ENCODE data around the gene ADCY9. TPM values are rescaled to one million over a fixed set of nuclear protein-coding genes. Genes with fewer than 3 reads are reported as not detected.

Gene ADCY9
- total RNA-seq, 1 donor from 2014 or later = 1.3 TPM

GRCh38 chr16:4028144-4028543 is 88.1 kb downstream of the ADCY9 start:
- intact Hi-C loops (cut with micrococcal nuclease) = no loop called here
- POLR2A ChIA-PET = no interaction called here
- DNase-seq (no peak), ATAC-seq (ENCODE audit: low read depth) (no peak)
- CTCF ChIA-PET = no interaction called here
- Mint-ChIP-seq H3K27me3 (no peaks in the 10 kb centered on the region), H3K36me3 (ENCODE audit: low read depth) (no peaks in the 10 kb centered on the region), H3K9me3 (peaks cover 4% of the 10 kb centered on the region), H3K4me1 (peaks cover 10% of the 10 kb centered on the region), H3K27ac (no peak overlapping the region), H3K4me3 (no peak overlapping the region)
- no peak for TF ChIP-seq CTCF (IDR thresholded peaks at IDR 0.05)

- peaks cover 5% of the 10 kb centered on the region for H3K4me1 Mint-ChIP-seq
- no peak for DNase-seq
- POLR2A ChIA-PET = no interaction called here
- no peaks in the 10 kb centered on the region for H3K27me3 Mint-ChIP-seq
- H3K27ac Mint-ChIP-seq = no peak overlapping the region
- no peak for TF ChIP-seq CTCF (IDR thresholded peaks at IDR 0.05)
- peaks cover 4% of the 10 kb centered on the region for H3K9me3 Mint-ChIP-seq
- no peak for ATAC-seq (ENCODE audit: low read depth)
- intact Hi-C loops (cut with micrococcal nuclease) = no loop called here
- H3K36me3 Mint-ChIP-seq (ENCODE audit: low read depth) = no peaks in the 10 kb centered on the region
- CTCF ChIA-PET = no interaction called here
- no peak overlapping the region for H3K4me3 Mint-ChIP-seq
Observed at GRCh38 chr16:4026854-4027253, 89.4 kb downstream of the ADCY9 start.

- intact Hi-C loops (cut with micrococcal nuclease) = no loop called here
- DNase-seq = no peak
- CTCF ChIA-PET = no interaction called here
- Mint-ChIP-seq H3K27ac (no peak overlapping the region), H3K36me3 (ENCODE audit: low read depth) (no peaks in the 10 kb centered on the region), H3K4me1 (peaks cover under 1% of the 10 kb centered on the region), H3K4me3 (no peak overlapping the region), H3K27me3 (no peaks in the 10 kb centered on the region), H3K9me3 (peaks cover 4% of the 10 kb centered on the region)
- ATAC-seq (ENCODE audit: low read depth) = no peak
- no peak for TF ChIP-seq CTCF (IDR thresholded peaks at IDR 0.05)
- POLR2A ChIA-PET = no interaction called here
Observed at GRCh38 chr16:4025428-4025827, 90.8 kb downstream of the ADCY9 start.

- H3K4me3 Mint-ChIP-seq = no peak overlapping the region
- POLR2A ChIA-PET = no interaction called here
- no peaks in the 10 kb centered on the region for H3K4me1 Mint-ChIP-seq
- no peak overlapping the region for H3K27ac Mint-ChIP-seq
- no peaks in the 10 kb centered on the region for H3K36me3 Mint-ChIP-seq (ENCODE audit: low read depth)
- no peaks in the 10 kb centered on the region for H3K9me3 Mint-ChIP-seq
- H3K27me3 Mint-ChIP-seq = no peaks in the 10 kb centered on the region
- no peak for TF ChIP-seq CTCF (IDR thresholded peaks at IDR 0.05)
- CTCF ChIA-PET = no interaction called here
- intact Hi-C loops (cut with micrococcal nuclease) = no loop called here
- no peak for ATAC-seq (ENCODE audit: low read depth)
- DNase-seq = no peak
Observed at GRCh38 chr16:4021916-4022315, 94.3 kb downstream of the ADCY9 start.

GRCh38 chr16:4021070-4021779 is 95.0 kb downstream of the ADCY9 start:
- Mint-ChIP-seq H3K4me1 (no peaks in the 10 kb centered on the region), H3K9me3 (no peaks in the 10 kb centered on the region), H3K36me3 (ENCODE audit: low read depth) (no peaks in the 10 kb centered on the region), H3K4me3 (no peak overlapping the region), H3K27me3 (no peaks in the 10 kb centered on the region), H3K27ac (no peak overlapping the region)
- ChIA-PET CTCF (no interaction called here), POLR2A (no interaction called here)
- no peak for TF ChIP-seq CTCF (IDR thresholded peaks at IDR 0.05)
- no peak for DNase-seq
- intact Hi-C loops (cut with micrococcal nuclease) = no loop called here
- no peak for ATAC-seq (ENCODE audit: low read depth)

Measured in activated B cell treated with CpG ODN at 0.5 μM for 24 hours (primary cell).